Thoracic aorta (tissue), 2 donors: ENCODE data around the gene TUBE1. TPM values are rescaled to one million over a fixed set of nuclear protein-coding genes. Genes with fewer than 3 reads are reported as not detected.
A peak's percentile ranks its signal among the peaks of the same experiment; 100 is the strongest.

Source experiments
- ATAC-seq: fragments of 150-250 bp; one replicate; pipeline ENCODE4 v1.8.0; 2017; ENCODE audit warnings: low read depth; ENCODE audit not compliant: insufficient number of reproducible peaks, low FRiP score
- DNase-seq: peaks from one replicate; pipeline ENCODE4 v3.0.0-alpha.2; 2020; ENCODE audit warnings: low spot score
- H3K27ac ChIP-seq, 2 donors: fragments of 200-600 bp; sonication (generic); 1 replicate in 1 of 2; 2 replicates in 1 of 2; pipeline ENCODE4 v1.5.1; 2016; ENCODE audit warnings: mild to moderate bottlenecking in 2 of 2, moderate library complexity in 2 of 2
- H3K27me3 ChIP-seq: fragments of 200-600 bp; sonication (generic); replicated peaks from 2 replicates; pipeline ENCODE4 v1.6.0; 2016; ENCODE audit warnings: mild to moderate bottlenecking; ENCODE audit not compliant: insufficient read depth
- H3K36me3 ChIP-seq: fragments of 200-600 bp; sonication (generic); one replicate; pipeline ENCODE4 v1.5.1; 2016
- H3K4me1 ChIP-seq, 2 donors: fragments of 200-600 bp; sonication (generic); 1 replicate in 1 of 2; 2 replicates in 1 of 2; pipeline versions ENCODE4 v1.5.1 to v1.6.0; 2016; ENCODE audit warnings: low read depth in 2 of 2, mild to moderate bottlenecking in 1 of 2; ENCODE audit not compliant: control insufficient read depth in 1 of 2
- H3K4me3 ChIP-seq: fragments of 200-600 bp; sonication (generic); 2 replicates; pipeline ENCODE4 v1.5.1; 2016; ENCODE audit warnings: mild to moderate bottlenecking
- H3K9me3 ChIP-seq: fragments of 200-600 bp; sonication (generic); 2 replicates; pipeline ENCODE4 v1.5.1; 2016
- total RNA-seq, 2 donors: library from RNA; depleted of rRNA; stranded (reverse); fragments of >200 nt; gene quantifications; one replicate each; pipeline versions ENCODE4 v1.1.0 to v1.2.3, GENCODE V29; 2016
- TF ChIP-seq, protein P1 (sequence below): fragments of 200-600 bp; sonication (generic); IDR thresholded peaks from one replicate; pipeline ENCODE4 v1.5.1; 2019; ENCODE audit warnings: antibody characterized with exemption

Gene TUBE1
- total RNA-seq, 2 donors from 2014 or later, result 27.3 to 33.4 TPM

- Histone ChIP-seq H3K9me3 (no peaks in the 10 kb centered on the region), H3K36me3 (no peaks in the 10 kb centered on the region), H3K27me3 (no peaks in the 10 kb centered on the region), H3K4me1 (peaks cover 5 to 12% of the 10 kb centered on the region in 2 donors), H3K4me3 (peak overlapping the region; percentile 79), H3K27ac (peak overlapping the region; percentile 61 to 69)
- TF ChIP-seq, protein P1, sequence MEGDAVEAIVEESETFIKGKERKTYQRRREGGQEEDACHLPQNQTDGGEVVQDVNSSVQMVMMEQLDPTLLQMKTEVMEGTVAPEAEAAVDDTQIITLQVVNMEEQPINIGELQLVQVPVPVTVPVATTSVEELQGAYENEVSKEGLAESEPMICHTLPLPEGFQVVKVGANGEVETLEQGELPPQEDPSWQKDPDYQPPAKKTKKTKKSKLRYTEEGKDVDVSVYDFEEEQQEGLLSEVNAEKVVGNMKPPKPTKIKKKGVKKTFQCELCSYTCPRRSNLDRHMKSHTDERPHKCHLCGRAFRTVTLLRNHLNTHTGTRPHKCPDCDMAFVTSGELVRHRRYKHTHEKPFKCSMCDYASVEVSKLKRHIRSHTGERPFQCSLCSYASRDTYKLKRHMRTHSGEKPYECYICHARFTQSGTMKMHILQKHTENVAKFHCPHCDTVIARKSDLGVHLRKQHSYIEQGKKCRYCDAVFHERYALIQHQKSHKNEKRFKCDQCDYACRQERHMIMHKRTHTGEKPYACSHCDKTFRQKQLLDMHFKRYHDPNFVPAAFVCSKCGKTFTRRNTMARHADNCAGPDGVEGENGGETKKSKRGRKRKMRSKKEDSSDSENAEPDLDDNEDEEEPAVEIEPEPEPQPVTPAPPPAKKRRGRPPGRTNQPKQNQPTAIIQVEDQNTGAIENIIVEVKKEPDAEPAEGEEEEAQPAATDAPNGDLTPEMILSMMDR, result no peak
- ATAC-seq (no peak), DNase-seq (no peak)
These were observed 634 bp upstream of the TUBE1 start for GRCh38 chr6:112087916-112088315.

DNA sequence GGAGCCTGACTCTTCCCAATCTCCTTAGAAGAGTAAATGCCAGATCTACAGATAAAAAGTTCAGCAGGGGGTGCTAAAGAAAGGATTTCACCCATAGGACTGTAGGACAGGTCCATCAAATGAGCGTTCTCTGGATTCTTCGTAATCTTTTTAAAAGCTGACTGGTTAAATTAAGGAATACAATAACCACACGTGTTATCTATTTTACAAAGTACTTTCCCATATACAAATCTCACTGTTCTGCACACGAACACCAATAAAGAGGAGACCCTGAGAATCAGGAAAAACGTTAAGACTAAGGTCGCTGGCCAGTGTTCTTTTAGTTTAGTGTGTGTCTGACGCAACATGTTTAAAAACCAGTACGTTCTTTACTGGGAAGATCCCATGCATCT lies 542 bp downstream of the TUBE1 start:
- no peak for ATAC-seq
- no peak for DNase-seq
- Histone ChIP-seq H3K4me1 (peaks cover 5 to 12% of the 10 kb centered on the region in 2 donors), H3K4me3 (peak overlapping the region; percentile 79), H3K27ac (peak overlapping the region; percentile 61 to 69), H3K9me3 (no peaks in the 10 kb centered on the region), H3K36me3 (no peaks in the 10 kb centered on the region), H3K27me3 (no peaks in the 10 kb centered on the region)
- TF ChIP-seq, protein P1, result no peak

DNA sequence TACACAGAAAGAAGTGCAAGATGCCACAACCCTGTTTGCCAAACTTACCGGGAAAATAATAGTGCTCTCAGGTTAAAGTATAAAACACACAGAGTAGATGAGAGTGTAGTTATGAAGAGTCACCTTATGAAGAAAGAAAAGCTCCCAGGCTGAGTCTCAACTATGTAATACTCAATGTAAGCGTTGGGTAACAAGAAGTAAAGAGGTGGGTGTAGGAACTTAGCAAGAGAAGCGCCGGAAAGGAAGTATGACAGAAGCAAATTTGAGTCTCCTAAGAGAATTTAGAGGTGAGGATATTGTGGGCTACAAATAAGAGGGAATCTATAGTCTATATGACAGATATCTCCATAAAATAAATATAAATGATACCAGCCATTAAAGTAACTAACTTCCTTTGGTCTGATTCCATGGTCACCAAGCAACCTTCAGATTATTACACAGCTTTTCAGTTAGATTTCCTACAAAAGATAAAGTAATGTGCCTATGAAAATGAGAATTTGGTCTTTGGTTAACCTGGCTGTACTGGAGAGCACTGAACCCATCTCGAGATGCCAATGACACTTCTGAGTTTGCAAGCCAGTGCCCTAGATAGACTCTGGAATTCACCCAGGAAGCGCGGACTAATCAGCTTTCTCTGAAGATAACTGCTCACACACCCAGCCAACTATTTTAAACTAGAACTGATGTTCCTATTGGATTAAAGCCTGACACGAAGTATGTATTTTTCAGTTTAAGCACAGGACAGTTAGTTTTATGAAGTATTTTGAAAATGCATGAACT lies 1.8 kb downstream of the TUBE1 start:
- Histone ChIP-seq H3K27ac (no peak overlapping the region), H3K4me1 (peaks cover 5 to 12% of the 10 kb centered on the region in 2 donors), H3K27me3 (no peaks in the 10 kb centered on the region), H3K9me3 (no peaks in the 10 kb centered on the region), H3K36me3 (peaks cover 2% of the 10 kb centered on the region), H3K4me3 (no peak overlapping the region)
- TF ChIP-seq, protein P1, result no peak
- DNase-seq (no peak), ATAC-seq (no peak)

DNA sequence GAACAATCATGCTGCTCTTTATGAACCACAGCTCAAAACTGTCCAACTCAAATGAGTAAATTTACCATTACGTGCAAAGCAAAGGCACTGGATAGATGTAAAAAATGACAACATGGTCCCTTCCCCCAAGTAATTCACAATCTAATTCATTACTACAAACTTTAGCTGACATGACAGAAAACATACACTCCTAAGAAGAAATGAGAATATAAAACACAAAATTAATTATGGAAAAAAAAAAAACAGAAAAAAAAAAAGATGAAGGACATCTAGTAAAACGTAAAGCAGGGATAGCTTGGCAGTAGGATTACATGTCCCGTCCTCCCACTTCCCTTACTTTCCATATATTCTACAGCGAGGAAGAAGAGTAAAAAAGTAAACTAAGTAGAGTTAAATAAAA lies 5.7 kb downstream of the TUBE1 start:
- H3K9me3 ChIP-seq, result no peaks in the 10 kb centered on the region
- H3K36me3 ChIP-seq, result peaks cover 2% of the 10 kb centered on the region
- H3K4me1 ChIP-seq, result peaks cover 5 to 12% of the 10 kb centered on the region in 2 donors
- H3K4me3 ChIP-seq, result no peak overlapping the region
- H3K27ac ChIP-seq, result no peak overlapping the region
- H3K27me3 ChIP-seq, result no peaks in the 10 kb centered on the region
- DNase-seq (no peak), ATAC-seq (no peak)
- TF ChIP-seq, protein P1, result no peak

- DNase-seq, result no peak
- Histone ChIP-seq H3K36me3 (peaks cover 7% of the 10 kb centered on the region), H3K27ac (no peak overlapping the region), H3K9me3 (no peaks in the 10 kb centered on the region), H3K4me1 (no peaks in the 10 kb centered on the region), H3K4me3 (no peak overlapping the region), H3K27me3 (no peaks in the 10 kb centered on the region)
- TF ChIP-seq, protein P1, result no peak
- ATAC-seq, result no peak
These were observed 20.7 kb downstream of the TUBE1 start for GRCh38 chr6:112066606-112067005.
